ENCODE measurements around the gene ADSS1.

The ADSS1 gene

GRCh38 chr14:104686624-104687517 lies 37.2 kb upstream of the ADSS1 start:
- no peak for DNase-seq (ENCODE audit: low read depth in 2 of 3, low spot score in 2 of 3)

DNA sequence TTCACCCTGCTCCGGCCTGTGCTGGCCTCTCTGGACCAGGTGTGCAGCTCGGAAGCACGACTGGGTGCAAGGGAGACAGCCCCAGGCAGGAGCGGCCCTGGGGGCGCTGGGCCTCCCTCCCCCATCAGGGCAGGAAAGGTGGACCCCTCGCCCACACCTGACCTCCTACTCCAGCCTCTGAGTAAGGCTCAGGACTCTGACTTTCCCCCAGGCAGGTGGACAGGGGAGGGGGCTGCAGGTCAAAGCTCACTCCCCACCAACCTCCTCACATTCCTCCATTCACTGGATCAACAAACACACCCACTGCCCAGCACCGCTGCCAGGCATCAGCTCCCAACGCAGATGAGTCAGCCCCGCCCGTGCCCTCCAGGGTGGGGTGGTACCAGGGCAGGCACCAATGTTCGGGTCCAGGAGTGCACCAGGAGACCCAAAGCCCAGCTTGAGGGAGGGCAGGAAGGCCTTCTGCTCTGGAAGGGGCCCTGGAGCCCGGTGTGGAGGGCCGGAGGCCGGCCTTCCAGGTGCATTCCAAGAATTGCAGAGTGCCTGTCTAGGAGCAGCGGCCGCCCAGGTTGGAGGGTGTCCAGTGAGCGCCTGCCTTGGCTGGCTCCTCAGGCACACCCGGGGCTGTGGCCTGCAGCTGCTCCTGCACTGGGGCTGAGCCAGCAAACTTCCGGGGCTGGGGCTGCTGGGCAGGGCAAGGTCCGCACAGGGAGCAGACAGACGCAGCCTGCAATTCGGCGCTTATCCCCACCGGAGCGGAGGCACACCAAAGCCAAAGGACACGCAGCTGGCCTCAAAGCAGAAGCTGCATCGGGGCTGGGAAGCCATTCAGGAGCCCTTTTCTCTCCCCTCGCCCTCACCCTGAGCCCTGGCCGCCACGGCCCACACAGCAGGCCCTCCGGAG lies 36.2 kb upstream of the ADSS1 start:
- DNase-seq (ENCODE audit: low read depth in 2 of 3, low spot score in 2 of 3): no peak

- no peak for DNase-seq (ENCODE audit: low read depth in 2 of 3, low spot score in 2 of 3)
Observed at GRCh38 chr14:104688505-104689108, 35.4 kb upstream of the ADSS1 start.

- no peak for DNase-seq (ENCODE audit: low read depth in 2 of 3, low spot score in 2 of 3)
Observed at GRCh38 chr14:104689109-104689880, 34.7 kb upstream of the ADSS1 start, which contains the start of gene INF2. INF2 (plus strand) TSS chr14:104689618; CDS start chr14:104701366, 11,748 bp downstream.

DNA sequence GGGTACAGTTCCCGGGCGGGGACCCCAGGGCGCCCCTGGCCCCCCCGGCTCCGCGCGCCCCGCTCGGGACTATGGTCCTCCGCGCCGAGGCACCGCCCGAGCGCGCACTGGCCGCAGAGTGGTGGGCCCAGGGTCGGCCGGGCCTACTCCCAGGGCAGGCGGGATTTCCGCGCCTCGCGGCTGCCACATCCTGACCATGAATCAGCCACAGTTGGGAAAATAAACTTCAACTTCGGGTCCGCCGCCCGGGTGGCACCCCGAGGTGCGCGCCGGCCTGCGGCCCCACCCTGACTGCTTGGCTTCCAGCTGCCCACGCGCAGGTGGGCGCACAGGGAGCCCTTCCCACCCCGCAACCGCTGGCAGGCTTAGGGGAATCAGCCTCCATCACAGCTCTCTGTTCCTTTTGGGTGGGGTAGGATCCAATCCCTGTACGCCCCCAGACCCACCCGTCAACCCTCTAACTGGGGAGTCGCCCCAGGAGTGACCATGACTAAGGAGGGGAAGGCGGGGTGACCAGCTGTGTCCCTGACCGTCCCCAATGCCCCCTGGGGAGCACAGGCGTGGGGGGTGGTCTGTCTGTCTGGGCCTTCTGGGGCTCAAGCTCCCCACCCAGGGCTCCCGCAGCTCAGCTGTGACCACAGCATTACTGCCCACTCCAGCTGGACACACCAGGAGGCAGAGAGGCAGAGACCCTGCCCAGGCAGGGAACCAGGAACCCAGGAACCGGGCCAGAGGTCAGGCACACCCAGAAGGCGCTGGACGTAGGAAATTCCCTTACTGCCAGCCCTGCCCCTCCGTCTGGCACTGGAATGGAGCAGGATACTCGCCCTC lies 33.9 kb upstream of the ADSS1 start:
- DNase-seq (ENCODE audit: low read depth in 2 of 3, low spot score in 2 of 3): no peak

- DNase-seq (ENCODE audit: low read depth in 2 of 3, low spot score in 2 of 3): no peak
Observed at GRCh38 chr14:104690861-104691455, 33.1 kb upstream of the ADSS1 start.

DNA sequence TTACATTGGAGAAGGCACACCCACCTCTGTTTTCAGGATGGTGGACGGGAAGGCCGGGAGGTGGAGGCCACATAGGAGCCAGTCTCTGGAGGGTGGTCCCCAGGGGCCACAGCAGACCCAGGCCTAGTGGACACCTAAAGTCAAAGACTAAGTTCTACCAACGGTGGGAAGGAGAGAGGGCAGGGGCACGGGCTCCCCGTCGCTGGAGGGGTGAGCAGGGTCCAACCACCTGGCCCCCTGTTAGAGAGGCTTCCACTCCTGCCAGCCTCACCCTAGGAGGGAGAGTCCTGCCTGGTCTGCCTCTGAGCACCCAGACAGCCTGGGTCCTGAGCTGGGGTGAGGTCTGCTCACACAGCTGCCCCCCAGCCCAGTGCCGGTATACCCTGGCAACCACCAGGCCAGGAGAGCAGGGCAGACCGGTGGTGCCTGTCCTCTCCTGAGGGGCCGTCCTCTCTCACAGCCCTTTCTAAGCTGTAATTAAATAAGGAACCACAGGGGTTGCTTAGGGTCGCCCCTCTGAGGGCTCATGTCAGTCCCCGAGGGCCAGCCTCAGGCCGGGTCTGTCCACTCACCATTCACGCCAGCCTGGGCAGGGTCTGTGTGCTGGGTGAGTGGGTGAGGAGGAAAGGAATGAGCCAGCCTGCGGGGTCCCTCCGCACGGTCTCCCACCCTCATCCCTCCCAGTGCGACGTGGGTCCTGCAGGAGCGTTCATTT lies 32.3 kb upstream of the ADSS1 start:
- DNase-seq (ENCODE audit: low read depth in 2 of 3, low spot score in 2 of 3): no peak

- DNase-seq (ENCODE audit: low read depth in 2 of 3, low spot score in 2 of 3): no peak
Observed at GRCh38 chr14:104692261-104692938, 31.6 kb upstream of the ADSS1 start.

- DNase-seq (ENCODE audit: low read depth in 2 of 3, low spot score in 2 of 3): no peak
Observed at GRCh38 chr14:104692939-104693315, 31.1 kb upstream of the ADSS1 start.

GRCh38 chr14:104693482-104694431 lies 30.3 kb upstream of the ADSS1 start:
- no peak for DNase-seq (ENCODE audit: low read depth in 2 of 3, low spot score in 2 of 3)

- DNase-seq (ENCODE audit: low read depth in 2 of 3, low spot score in 2 of 3): no peak
Observed at GRCh38 chr14:104694475-104694950, 29.5 kb upstream of the ADSS1 start.

DNA sequence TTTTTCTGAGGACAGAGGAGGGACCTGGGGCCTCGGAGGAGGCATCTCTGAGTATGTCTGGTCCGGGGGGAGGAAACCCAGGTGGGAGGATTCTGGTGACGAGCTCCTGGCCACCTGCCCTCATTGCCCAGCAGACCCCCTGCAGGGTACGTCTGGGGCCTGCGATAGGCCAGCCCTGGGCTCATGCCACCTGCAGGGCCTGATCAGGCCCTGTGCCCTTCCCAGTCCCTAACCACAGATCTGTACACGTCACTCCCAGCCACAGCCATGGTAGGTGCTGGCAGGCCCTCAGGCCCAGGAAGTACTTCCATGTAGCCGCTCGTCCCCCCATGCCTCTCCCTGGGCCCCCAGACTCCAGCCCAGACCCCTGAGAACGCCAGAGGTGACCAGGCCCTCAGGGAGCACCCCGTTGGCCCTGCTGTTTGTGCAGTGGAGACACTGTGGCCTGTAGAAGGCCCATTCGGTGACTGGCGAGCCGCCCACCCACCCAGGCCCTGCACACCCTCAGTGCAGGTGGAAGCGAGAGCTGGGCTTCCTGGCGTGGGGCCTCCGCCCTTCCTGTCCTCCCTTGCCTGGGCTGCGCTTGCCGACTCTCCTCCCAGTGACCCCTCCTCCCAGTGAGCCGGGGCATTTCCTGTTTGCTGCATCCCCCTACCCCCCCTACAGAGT lies 28.9 kb upstream of the ADSS1 start:
- DNase-seq (ENCODE audit: low read depth in 2 of 3, low spot score in 2 of 3): no peak

GRCh38 chr14:104695660-104696000 lies 28.4 kb upstream of the ADSS1 start:
- DNase-seq (ENCODE audit: low read depth in 2 of 3, low spot score in 2 of 3): no peak

DNA sequence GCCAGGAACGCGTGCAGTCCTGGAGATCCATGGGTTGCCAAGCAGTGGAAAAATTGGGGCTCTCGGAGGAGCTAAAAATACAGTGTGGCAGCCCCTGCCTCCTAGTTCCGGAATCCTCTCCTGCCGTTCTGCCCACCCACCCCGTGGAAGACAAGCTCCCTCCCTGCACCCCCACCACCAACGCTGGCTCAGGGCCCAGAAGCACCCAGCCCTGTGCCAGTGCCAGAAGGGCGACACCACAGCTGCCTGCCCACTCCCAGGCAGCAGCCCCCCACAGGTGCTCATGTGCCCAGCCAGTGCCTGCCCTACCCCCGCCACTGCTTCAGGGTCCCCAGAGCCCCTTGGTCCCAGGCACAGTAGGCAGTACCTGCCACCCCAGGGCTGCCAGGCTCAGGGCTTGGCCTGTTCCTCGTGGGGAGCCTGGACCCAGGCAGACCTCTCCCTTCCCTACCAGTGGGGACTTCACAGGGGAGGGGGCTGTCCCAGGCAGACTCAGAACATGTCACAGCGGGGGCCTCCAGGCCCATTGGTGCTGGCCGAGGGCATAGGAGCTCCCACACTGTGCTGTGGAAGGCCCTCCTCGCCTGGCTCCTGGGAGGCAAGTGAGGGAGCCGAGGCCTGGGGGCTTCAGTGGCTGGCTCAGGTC lies 27.2 kb upstream of the ADSS1 start:
- DNase-seq (ENCODE audit: low read depth in 2 of 3, low spot score in 2 of 3): no peak

DNA sequence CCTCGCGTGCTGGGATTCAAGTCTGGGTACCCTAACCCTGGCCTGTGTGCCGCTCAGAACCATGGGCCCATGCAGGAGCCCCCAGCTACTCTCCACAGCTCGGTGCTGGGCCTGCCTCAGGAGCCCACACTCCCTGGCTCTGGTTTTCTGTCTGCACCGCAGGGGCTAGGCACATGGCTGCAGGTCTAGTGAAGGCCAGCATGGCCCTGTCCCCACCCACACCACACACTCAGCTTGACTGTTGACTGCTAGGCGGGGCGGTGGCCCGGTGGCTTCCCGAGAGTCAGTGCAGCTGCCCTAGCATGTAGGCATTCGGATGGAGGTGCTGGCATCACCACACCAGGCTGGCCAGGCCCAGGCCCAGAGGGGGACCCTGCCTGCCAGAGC lies 26.7 kb upstream of the ADSS1 start:
- no peak for DNase-seq (ENCODE audit: low read depth in 2 of 3, low spot score in 2 of 3)
